HEK293T (cell line): ENCODE results near the gene NLGN4Y.

Experiments used
- CTCF ChIA-PET: fragments of 350-600 bp; formaldehyde crosslinking; extraction: SDS; loops from one replicate; lab custom pipeline; 2021; ENCODE audit warnings: antibody characterized with exemption, inconsistent platforms; lab: Yijun Ruan, JAX
- POLR2A ChIA-PET: fragments of 350-600 bp; formaldehyde crosslinking; extraction: SDS; loops from one replicate; lab custom pipeline; 2020; ENCODE audit warnings: antibody characterized with exemption, inconsistent platforms; lab: Yijun Ruan, JAX
- DNase-seq: peaks from one replicate; pipeline ENCODE4 v3.0.0; 2012; ENCODE audit warnings: mixed read lengths; ENCODE audit errors: extremely low spot score
- ARNT ChIP-seq: fragments of 450-650 bp; IDR thresholded peaks from 2 replicates; pipeline ENCODE4 v1.6.1; 2017; ENCODE audit warnings: mild to moderate bottlenecking
- BHLHE40 ChIP-seq: fragments of 450-650 bp; IDR thresholded peaks from 2 replicates; pipeline ENCODE4 v1.6.1; 2016; ENCODE audit warnings: mild to moderate bottlenecking, moderate library complexity, borderline replicate concordance
- CTBP1 ChIP-seq: fragments of 450-650 bp; IDR thresholded peaks from 2 replicates; pipeline ENCODE4 v1.6.1; 2016; ENCODE audit warnings: borderline replicate concordance
- ELF4 ChIP-seq: fragments of 450-650 bp; IDR thresholded peaks from 2 replicates; pipeline ENCODE4 v1.6.1; 2017; ENCODE audit warnings: antibody characterized with exemption
- FOXA1 ChIP-seq: fragments of 450-650 bp; IDR thresholded peaks from 2 replicates; pipeline ENCODE4 v1.6.1; 2016; ENCODE audit warnings: mild to moderate bottlenecking
- FOXK2 ChIP-seq: fragments of 450-650 bp; IDR thresholded peaks from 2 replicates; pipeline ENCODE4 v1.6.1; 2016; ENCODE audit warnings: mild to moderate bottlenecking
- FOXM1 ChIP-seq: fragments of 450-650 bp; IDR thresholded peaks from 2 replicates; pipeline ENCODE4 v1.6.1; 2017; ENCODE audit warnings: mild to moderate bottlenecking, borderline replicate concordance
- HDGF ChIP-seq: fragments of 450-650 bp; IDR thresholded peaks from 2 replicates; pipeline ENCODE4 v1.6.1; 2017; ENCODE audit warnings: antibody characterized with exemption, borderline replicate concordance
- L3MBTL2 ChIP-seq: fragments of 450-650 bp; conservative IDR thresholded peaks from 2 replicates; pipeline ENCODE4 v1.6.1; 2016; ENCODE audit warnings: mild to moderate bottlenecking
- LEF1 ChIP-seq: fragments of 450-650 bp; IDR thresholded peaks from 2 replicates; pipeline ENCODE4 v1.6.1; 2017; ENCODE audit warnings: mild to moderate bottlenecking, borderline replicate concordance
- NFRKB ChIP-seq: fragments of 450-650 bp; IDR thresholded peaks from 2 replicates; pipeline ENCODE4 v1.6.1; 2016; ENCODE audit warnings: mild to moderate bottlenecking, moderate library complexity
- PKNOX1 ChIP-seq: fragments of 450-650 bp; IDR thresholded peaks from 2 replicates; pipeline ENCODE4 v1.6.1; 2016
- SP1 ChIP-seq: fragments of 450-650 bp; IDR thresholded peaks from 2 replicates; pipeline ENCODE4 v1.6.1; 2017
- SUZ12 ChIP-seq: fragments of 450-650 bp; IDR thresholded peaks from 2 replicates; pipeline ENCODE4 v1.6.1; 2016; ENCODE audit warnings: mild to moderate bottlenecking
- TARDBP ChIP-seq: fragments of 450-650 bp; IDR thresholded peaks from 2 replicates; pipeline ENCODE4 v1.6.1; 2016
- ZNF384 ChIP-seq: fragments of 450-650 bp; IDR thresholded peaks from 2 replicates; pipeline ENCODE4 v1.6.1; 2016

NLGN4Y gene

GRCh38 chrY:14524272-14525231, at the start of gene NLGN4Y:
NLGN4Y (plus strand) TSS chrY:14524529; CDS start chrY:14622120, 97,591 bp downstream.
- POLR2A ChIA-PET = no interaction called here
- DNase-seq = no peak
- TF ChIP-seq SP1 = no peak
- no peak for TF ChIP-seq SUZ12
- no peak for TF ChIP-seq ELF4
- TF ChIP-seq HDGF = no peak
- no peak for TF ChIP-seq ZNF384
- no peak for TF ChIP-seq PKNOX1
- no peak for TF ChIP-seq NFRKB
- TF ChIP-seq BHLHE40 = no peak
- no peak for TF ChIP-seq CTBP1
- no peak for TF ChIP-seq FOXM1
- no peak for TF ChIP-seq L3MBTL2
- CTCF ChIA-PET = no interaction called here

- POLR2A ChIA-PET = no interaction called here
- CTCF ChIA-PET = no interaction called here
- DNase-seq = no peak
- TF ChIP-seq HDGF = no peak
- TF ChIP-seq L3MBTL2 = no peak
Measured at GRCh38 chrY:14485935-14486334, 38.4 kb upstream of the NLGN4Y start.

DNA sequence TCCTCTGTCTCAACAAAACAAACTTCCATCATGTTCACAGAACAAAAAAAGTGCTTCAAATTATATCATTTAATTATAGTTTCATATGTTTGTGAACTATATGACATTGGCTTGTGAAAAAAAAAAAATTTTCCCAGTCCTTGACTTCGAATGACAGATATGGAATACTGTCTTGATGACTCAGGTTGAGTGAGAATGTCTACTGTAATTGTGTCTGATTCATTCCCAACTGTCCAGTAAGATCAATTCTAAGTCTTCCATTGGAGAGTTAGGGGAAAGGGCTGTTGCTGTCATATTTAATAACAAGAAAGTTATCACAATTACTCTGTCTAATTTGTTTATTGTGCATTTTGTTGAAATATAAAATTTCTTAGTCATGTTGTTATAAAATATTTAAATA, 34.1 kb upstream of the NLGN4Y start:
- no peak for DNase-seq
- ChIA-PET POLR2A (no interaction called here), CTCF (no interaction called here)
- TF ChIP-seq LEF1 = no peak
- no peak for TF ChIP-seq HDGF
- TF ChIP-seq FOXM1 = no peak
- TF ChIP-seq FOXK2 = no peak
- TF ChIP-seq PKNOX1 = no peak
- no peak for TF ChIP-seq ZNF384
- TF ChIP-seq SUZ12 = no peak
- TF ChIP-seq CTBP1 = no peak
- no peak for TF ChIP-seq FOXA1
- TF ChIP-seq L3MBTL2 = no peak
- no peak for TF ChIP-seq BHLHE40
- TF ChIP-seq NFRKB = no peak
- no peak for TF ChIP-seq SP1

GRCh38 chrY:14498071-14498470, 26.3 kb upstream of the NLGN4Y start:
- TF ChIP-seq BHLHE40 = no peak
- no peak for TF ChIP-seq TARDBP
- no peak for TF ChIP-seq NFRKB
- no peak for TF ChIP-seq FOXA1
- no peak for TF ChIP-seq ELF4
- no peak for TF ChIP-seq PKNOX1
- no peak for TF ChIP-seq SP1
- no peak for TF ChIP-seq FOXM1
- no peak for TF ChIP-seq L3MBTL2
- CTCF ChIA-PET = no interaction called here
- no peak for DNase-seq
- POLR2A ChIA-PET = no interaction called here

DNA sequence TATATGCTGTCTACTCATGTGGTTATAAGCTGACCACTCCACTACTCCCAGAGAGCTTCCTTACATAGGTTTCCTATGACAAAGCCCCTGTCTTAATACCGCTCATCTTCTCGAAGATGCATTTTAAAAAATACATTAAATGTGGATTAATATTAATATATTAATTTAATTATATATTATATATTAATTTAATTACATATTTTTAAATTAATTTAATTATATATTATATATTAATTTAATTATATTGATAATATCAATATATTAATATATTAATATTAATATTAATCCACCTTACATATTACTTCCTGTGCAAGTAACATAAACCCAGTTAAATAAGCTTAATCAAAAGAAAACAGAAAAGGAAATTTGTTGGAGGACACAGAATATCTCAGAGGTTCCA, 19.7 kb upstream of the NLGN4Y start:
- TF ChIP-seq PKNOX1 (no peak), ELF4 (no peak), HDGF (no peak), SUZ12 (no peak), ZNF384 (no peak), CTBP1 (no peak), TARDBP (no peak), ARNT (no peak), NFRKB (no peak), L3MBTL2 (no peak)
- ChIA-PET POLR2A (no interaction called here), CTCF (no interaction called here)
- DNase-seq = no peak

DNA sequence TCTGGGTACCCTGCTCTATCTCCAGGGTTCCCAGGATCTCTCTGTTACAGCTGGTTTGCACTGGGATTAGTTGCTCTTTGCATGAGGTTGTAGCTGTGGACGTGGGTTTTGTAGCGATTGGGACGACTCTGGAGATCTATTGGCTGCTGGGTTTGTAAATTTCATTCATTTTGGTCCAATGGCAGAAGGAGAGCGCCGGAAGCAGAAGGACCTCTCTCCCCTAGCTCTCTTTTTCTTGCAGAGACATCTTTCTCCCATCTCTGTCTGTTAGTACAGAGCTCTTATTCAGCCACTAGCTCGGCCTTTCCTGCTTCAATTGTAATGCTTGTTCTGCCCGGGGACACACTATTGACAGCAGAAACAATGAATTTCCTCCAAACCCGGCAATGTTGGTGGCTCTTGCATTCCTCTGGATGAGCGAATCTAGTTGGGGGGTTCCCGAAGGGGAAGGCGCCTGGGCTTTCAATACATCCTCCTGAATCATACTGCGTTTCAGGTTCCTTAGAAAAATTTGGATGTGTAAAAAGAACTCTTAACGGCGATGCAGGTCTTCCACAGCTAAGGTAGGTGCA, 1.9 kb upstream of the NLGN4Y start:
- CTCF ChIA-PET = no interaction called here
- TF ChIP-seq TARDBP (no peak), FOXM1 (no peak), SP1 (no peak), ARNT (no peak), SUZ12 (no peak), LEF1 (no peak), NFRKB (no peak), FOXA1 (no peak), BHLHE40 (no peak), FOXK2 (no peak)
- DNase-seq = no peak
- POLR2A ChIA-PET = no interaction called here
